Measurements from ENCODE around the gene MPP1. TPM values are rescaled to one million over a fixed set of nuclear protein-coding genes. Genes with fewer than 3 reads are reported as not detected.
"Not testable (repeated sequence)": the region's sequence is repeated elsewhere in the genome, so short reads cannot be mapped to it uniquely, and the experiment has no call there.

MPP1 gene
- total RNA-seq, 1 donor from 2014 or later: 36.3 TPM

- DNase-seq; ATAC-seq; intact Hi-C loops (cut with micrococcal nuclease): not testable (repeated sequence)
These were observed 11.1 kb upstream of the MPP1 start for GRCh38 chrX:154816326-154816898.

DNA sequence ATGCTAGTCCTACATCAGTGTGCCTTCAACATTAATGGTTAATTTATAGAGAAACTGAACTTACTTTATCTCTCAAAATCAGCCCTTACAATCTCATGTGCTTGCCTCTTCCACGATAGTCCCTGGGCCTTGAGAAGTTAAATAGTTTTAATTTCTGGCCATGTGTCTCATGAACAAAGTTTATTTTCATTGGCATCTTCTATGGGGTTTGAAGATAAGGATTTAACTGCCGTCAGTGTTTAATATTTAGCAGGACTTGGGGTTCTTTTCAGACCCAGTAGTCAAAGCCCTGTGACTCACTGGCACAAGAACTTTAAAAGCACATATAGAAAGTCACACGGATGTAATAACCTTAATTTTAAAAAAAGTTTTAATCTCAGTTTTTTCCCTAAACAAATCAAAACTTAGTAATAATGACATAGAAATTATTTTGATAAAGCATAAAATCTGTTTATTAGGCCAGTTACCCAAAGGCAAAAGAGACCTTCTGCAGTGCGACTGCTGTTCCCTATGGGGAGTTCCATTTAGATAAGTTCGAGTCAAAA is 10.1 kb upstream of the MPP1 start:
- ATAC-seq: no peak
- DNase-seq: no peak
- intact Hi-C loops (cut with micrococcal nuclease): no loop called here

GRCh38 chrX:154813801-154814200 is 8.5 kb upstream of the MPP1 start:
- intact Hi-C loops (cut with micrococcal nuclease): no loop called here
- no peak for DNase-seq
- no peak for ATAC-seq

DNA sequence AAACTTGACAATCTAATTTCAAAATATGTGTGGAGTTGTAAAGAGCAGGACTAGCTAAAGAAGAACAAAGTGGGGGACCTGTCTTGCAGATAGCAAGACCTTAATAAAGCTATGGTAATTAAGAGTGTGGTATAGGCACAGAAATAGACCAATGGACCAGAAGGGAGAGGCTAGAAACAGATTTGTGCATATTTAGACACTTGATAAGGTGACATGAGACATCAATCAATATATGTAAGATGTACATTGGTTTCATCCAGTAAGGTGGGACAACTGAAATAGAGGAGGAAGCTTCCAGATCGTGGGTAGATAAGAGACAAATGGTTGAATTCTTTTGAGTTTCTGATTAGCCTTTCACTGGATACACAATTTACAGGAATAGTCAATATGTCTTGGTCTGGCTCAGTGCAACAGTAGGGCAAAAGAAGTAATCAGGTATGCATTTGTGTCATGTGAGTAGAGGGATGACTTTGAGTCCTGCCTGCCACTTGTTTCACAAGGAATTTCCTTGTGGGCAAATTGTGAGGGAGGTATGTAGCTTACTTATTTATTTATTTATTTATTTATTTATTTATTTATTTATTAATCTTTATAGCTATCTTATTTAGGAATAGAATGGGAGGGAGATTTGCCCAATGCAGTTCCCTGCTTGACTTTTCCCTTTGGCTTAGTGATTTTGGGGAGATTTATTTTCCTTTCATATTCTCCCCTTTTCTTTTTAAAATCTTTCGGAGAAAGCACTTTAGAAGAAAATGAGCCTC is 7.2 kb upstream of the MPP1 start:
- intact Hi-C loops (cut with micrococcal nuclease): no loop called here
- ATAC-seq: no peak
- DNase-seq: no peak

GRCh38 chrX:154809939-154810665 is 4.8 kb upstream of the MPP1 start:
- intact Hi-C loops (cut with micrococcal nuclease): no loop called here
- DNase-seq: no peak
- no peak for ATAC-seq

- intact Hi-C loops (cut with micrococcal nuclease): no loop called here
- DNase-seq: no peak
- no peak for ATAC-seq
These were observed 1.7 kb upstream of the MPP1 start for GRCh38 chrX:154806837-154807501.

GRCh38 chrX:154805696-154806091 is 409 bp upstream of the MPP1 start:
- DNase-seq: no peak
- intact Hi-C loops (cut with micrococcal nuclease): no loop called here
- peak; percentile 46 for ATAC-seq

- intact Hi-C loops (cut with micrococcal nuclease): no loop called here
- DNase-seq (peak; percentile 20), ATAC-seq (peak; percentile 10)
These were observed 876 bp downstream of the MPP1 start for GRCh38 chrX:154804261-154804956.

DNA sequence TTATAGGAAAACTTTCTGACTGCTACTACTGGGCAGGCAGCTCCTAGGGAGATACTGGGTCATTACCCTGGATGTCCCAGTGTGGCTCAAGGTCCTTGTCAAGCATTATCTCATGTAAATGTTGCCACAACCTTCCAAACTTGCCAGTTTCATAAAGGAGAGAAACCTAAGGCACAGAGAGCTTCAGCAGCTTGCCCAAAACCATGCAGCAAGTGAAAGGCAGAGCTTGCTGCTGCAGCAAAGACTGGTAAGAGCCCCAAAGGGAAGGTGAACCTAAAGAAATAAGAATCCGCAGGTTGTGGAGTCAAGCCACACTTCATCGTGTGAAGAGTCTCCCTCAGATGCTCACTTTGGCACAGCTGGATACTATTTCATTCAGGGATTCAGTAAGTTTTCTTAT is 2.3 kb downstream of the MPP1 start:
- intact Hi-C loops (cut with micrococcal nuclease): no loop called here
- no peak for DNase-seq
- ATAC-seq: no peak

- no peak for DNase-seq
- intact Hi-C loops (cut with micrococcal nuclease): no loop called here
- no peak for ATAC-seq
These were observed 4.6 kb downstream of the MPP1 start for GRCh38 chrX:154800478-154801210.

- ATAC-seq (no peak), DNase-seq (no peak)
- intact Hi-C loops (cut with micrococcal nuclease): no loop called here
These were observed 5.5 kb downstream of the MPP1 start for GRCh38 chrX:154799556-154800348.

DNA sequence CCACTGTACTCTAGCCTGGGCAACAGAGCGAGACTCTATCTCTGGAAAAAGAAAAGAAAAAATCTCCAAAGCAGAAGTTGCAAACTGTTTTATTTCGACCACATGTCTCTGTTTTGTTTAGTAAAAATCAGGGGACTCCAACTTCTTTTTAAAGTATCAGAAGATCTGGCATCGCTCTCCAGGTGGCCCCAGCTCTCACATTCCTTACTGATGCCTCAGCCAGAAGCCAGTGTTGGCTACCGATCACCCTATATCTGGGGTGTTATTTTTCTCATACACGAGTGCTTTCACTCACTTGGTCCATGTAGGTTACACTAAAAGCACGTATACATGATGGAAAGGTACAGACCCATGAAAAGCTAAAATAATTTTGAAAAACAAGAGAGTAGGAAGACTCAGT is 8.3 kb downstream of the MPP1 start:
- ATAC-seq (no peak), DNase-seq (no peak)
- intact Hi-C loops (cut with micrococcal nuclease): no loop called here

- ATAC-seq (no peak), DNase-seq (no peak)
- intact Hi-C loops (cut with micrococcal nuclease): no loop called here
These were observed 10.3 kb downstream of the MPP1 start for GRCh38 chrX:154795016-154795415.

- intact Hi-C loops (cut with micrococcal nuclease): no loop called here
- no peak for ATAC-seq
These were observed 12.0 kb downstream of the MPP1 start for GRCh38 chrX:154793084-154793795.

DNA sequence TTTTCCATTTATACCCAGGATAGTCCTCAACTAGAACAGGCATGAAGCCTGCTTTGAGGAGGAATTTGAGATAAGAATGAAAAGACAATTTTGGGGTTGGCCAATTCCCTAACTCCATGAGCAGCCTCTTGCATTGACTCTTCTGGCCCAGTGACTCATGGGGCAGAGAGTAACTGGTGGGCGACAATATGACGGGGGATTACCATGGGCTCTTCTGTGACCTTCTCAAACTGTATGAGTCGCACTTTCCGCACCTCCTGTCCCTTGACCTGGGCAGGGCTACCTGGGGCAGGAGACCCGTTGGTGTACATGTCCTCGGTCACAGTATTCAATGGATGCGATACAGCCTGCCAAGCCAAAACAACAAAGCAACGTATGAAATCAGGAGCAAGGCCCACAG is 13.3 kb downstream of the MPP1 start:
- intact Hi-C loops (cut with micrococcal nuclease): no loop called here

More at GRCh38 chrX:154793084-154793795, 12.0 kb downstream of the MPP1 start:
- no peak for DNase-seq

GRCh38 chrX:154791467-154791866 is 13.8 kb downstream of the MPP1 start:
- no peak for ATAC-seq
- DNase-seq: no peak
- intact Hi-C loops (cut with micrococcal nuclease): no loop called here

More for the DNA sequence above, 13.3 kb downstream of the MPP1 start:
- ATAC-seq: no peak
- DNase-seq: no peak

DNA sequence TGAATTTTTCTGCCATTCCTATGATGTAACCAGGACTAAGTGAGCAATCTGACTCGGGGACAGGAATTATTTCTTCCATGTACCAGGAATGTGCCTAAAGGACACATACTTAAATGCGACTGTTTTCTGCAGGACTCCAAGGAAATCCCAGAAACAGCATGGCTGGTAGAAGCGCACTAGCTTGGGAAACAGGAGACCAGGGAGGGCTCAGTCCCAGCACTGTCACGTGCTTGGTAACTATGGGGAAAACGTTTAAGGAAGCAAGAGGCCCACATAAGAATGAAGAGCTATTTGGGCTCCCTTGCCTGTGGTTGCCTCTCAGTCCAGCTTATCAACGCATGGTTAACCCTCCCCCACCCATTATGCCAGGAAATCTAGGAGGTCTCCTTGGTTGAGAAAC is 19.6 kb downstream of the MPP1 start:
- DNase-seq (no peak), ATAC-seq (no peak)
- intact Hi-C loops (cut with micrococcal nuclease): no loop called here
